ENCODE measurements around the gene NFAM1.

Gene NFAM1

GRCh38 chr22:42360348-42360747 is 71.9 kb downstream of the NFAM1 start:
- H3K27ac ChIP-seq: no peak overlapping the region
- DNase-seq (ENCODE audit: low spot score): no peak
- no peak for TF ChIP-seq CTCF (IDR thresholded peaks at IDR 0.05)
- no peak overlapping the region for H3K4me3 ChIP-seq

- DNase-seq (ENCODE audit: low spot score): no peak
- H3K27ac ChIP-seq: no peak overlapping the region
- TF ChIP-seq CTCF (IDR thresholded peaks at IDR 0.05): no peak
- H3K4me3 ChIP-seq: no peak overlapping the region
Measured at GRCh38 chr22:42358643-42359558, 73.3 kb downstream of the NFAM1 start.

DNA sequence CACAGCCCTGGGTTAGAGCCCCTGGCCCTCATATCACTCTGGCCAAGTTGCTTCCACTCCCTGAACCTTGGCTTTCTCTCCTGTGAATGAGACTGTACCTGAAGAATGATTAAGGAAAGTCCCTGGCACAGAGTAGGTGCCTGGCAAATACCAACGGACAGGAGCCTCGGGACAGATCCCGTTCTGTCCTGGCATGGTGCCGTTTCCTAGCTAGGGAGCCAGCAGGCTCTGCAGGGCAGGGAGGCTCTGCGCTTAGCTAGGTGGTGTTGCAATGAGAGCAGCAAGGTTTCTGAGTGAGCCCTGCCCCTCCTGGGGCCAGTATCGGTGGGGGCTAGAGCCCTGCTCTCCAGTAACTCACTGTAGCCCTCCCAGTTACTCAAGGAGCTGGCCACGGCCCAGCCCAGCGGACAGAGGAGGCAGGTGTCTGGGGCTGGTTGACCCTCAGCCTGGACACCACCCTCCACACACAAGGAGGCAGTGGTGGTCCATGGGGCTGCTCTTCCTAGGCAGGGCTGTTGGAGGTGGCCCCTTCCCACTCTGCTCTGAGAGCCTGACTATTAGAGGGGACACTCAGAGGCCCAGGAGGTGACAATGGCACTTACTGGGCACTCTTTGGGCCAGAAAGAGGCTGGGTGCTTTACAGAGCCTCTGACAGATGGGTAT is 74.4 kb downstream of the NFAM1 start:
- Histone ChIP-seq H3K27ac (no peak overlapping the region), H3K4me3 (no peak overlapping the region)
- TF ChIP-seq CTCF (IDR thresholded peaks at IDR 0.05): no peak
- no peak for DNase-seq (ENCODE audit: low spot score)

GRCh38 chr22:42357221-42357620 is 75.0 kb downstream of the NFAM1 start:
- DNase-seq (ENCODE audit: low spot score): no peak
- no peak overlapping the region for H3K4me3 ChIP-seq
- no peak for TF ChIP-seq CTCF (IDR thresholded peaks at IDR 0.05)
- no peak overlapping the region for H3K27ac ChIP-seq

DNA sequence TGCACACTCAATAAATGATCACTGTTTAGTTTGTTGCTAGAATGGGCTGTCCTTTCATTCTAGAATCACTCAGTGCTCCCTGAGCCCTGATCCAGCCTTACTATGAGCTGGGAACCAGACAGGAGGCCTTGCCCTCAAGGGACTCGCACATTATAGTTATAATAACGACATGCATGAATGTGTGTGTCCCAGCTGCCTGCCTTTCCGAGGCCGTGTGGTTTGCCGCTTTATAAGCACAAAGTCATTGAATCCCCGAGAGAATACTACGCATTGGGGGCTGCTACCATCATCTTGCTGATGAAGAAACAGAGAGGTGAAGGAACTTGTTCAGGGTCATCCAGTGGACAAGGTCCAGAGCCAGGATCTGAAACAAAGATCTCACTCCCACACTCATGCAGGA is 75.7 kb downstream of the NFAM1 start:
- H3K27ac ChIP-seq: no peak overlapping the region
- TF ChIP-seq CTCF (IDR thresholded peaks at IDR 0.05): no peak
- no peak for DNase-seq (ENCODE audit: low spot score)
- no peak overlapping the region for H3K4me3 ChIP-seq

DNA sequence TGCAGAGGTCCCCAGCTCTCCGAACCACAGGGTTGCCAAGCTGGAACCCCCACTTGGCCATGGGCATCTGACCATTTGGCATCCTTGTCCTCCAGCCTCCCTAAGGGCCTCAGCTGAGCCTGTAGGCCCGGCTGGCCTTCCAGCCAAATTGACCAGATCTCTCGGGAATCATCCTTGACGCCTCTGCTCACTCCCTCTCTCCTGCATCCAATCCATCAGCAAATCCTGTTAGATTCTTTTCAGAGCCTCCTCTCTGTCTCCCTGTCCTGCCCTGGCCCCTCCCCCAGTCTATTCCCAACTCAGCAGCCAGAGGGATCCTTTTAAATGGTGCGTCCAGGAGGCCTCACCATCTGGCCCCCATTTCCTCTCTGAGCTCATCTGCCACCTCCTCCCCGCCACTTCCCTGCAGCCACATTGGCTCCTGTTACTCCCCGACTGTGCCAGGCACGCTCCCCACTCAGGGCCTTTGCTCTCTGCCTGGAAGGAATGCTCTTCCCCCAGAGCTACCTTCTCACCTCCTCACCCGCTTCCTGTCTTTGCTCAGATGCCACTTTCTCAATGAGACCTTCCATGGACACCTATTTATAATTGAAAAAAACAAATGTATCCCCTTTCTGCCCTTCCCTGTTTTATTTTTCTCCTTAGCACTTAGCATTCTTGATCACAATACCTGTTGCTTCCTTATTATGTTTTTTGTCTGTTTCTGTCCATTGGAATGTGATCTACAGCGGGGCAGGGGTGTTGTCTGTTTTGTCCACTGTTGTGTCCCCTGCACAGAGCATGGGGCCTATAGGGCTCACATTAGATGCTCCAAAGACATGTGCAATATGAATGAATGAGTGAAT is 78.1 kb downstream of the NFAM1 start:
- no peak overlapping the region for H3K27ac ChIP-seq
- H3K4me3 ChIP-seq: no peak overlapping the region
- DNase-seq (ENCODE audit: low spot score): no peak
- no peak for TF ChIP-seq CTCF (IDR thresholded peaks at IDR 0.05)

Measured in coronary artery (tissue), 2 donors.